GM12878 (cell line): ENCODE results near the gene TTC39C. TPM values are rescaled to one million over a fixed set of nuclear protein-coding genes. Genes with fewer than 3 reads are reported as not detected.

Experiments
- CEBPB ChIP-seq, 2 experiments: fragments of 150-350 bp in 1 of 2; IDR thresholded peaks; 2 replicates each; pipeline ENCODE4 v1.6.1; 2012 to 2014; ENCODE audit warnings: low read depth in 2 of 2, low read length in 2 of 2, borderline replicate concordance in 1 of 2, inconsistent platforms in 1 of 2
- E2F8 ChIP-seq: fragments of 450-650 bp; IDR thresholded peaks from 2 replicates; pipeline ENCODE4 v1.6.1; 2018; ENCODE audit warnings: mild to moderate bottlenecking, low read depth, moderate library complexity; ENCODE audit not compliant: partially characterized antibody
- JUND ChIP-seq: IDR thresholded peaks from 2 replicates; pipeline ENCODE4 v1.6.1; 2012; ENCODE audit warnings: low read depth, mild to moderate bottlenecking, low read length, improper control_type of control experiment, moderate library complexity
- NFYA ChIP-seq: IDR thresholded peaks from 2 replicates; pipeline ENCODE4 v1.6.1; 2011; ENCODE audit warnings: low read depth, mild to moderate bottlenecking, low read length, improper control_type of control experiment, borderline replicate concordance
- PAX8 ChIP-seq: fragments of 450-650 bp; IDR thresholded peaks from 2 replicates; pipeline ENCODE4 v1.6.1; 2017; ENCODE audit warnings: mild to moderate bottlenecking, moderate library complexity
- WRNIP1 ChIP-seq: IDR thresholded peaks from 2 replicates; pipeline ENCODE4 v1.6.1; 2011; ENCODE audit warnings: low read depth, low read length, improper control_type of control experiment, borderline replicate concordance
- ZBTB11 ChIP-seq: fragments of 450-650 bp; formaldehyde crosslinking; IDR thresholded peaks from 2 replicates; pipeline ENCODE4 v1.5.0; 2022; ENCODE audit warnings: mild to moderate bottlenecking, missing genetic modification characterization
- polyA plus RNA-seq, 11 experiments: library from polyadenylated mRNA; depleted of rRNA in 4 of 11; unstranded in 6 of 11; stranded (reverse) in 5 of 11; fragments of >200 nt; fragmentation: Nextera tagmentation in 4 of 11; fragmentation: Illumina TruSeq in 1 of 11; extraction: Ambion mirVana in 4 of 11; extraction: Trizol in 1 of 11; gene quantifications; 1 replicate in 1 of 11; 2 replicates in 10 of 11; pipeline versions ENCODE4 v1.2.1 to v1.2.3, GENCODE V29; 2011 to 2016; ENCODE audit warnings: inconsistent platforms in 2 of 11, missing spikeins in 2 of 11, low read depth in 1 of 11
- total RNA-seq, 4 experiments: library from RNA; depleted of rRNA in 3 of 4; stranded (reverse); fragments of >200 nt in 3 of 4; fragmentation: Illumina TruSeq in 1 of 4; extraction: Trizol in 1 of 4; gene quantifications; 2 replicates each; pipeline versions ENCODE4 v1.2.1 to v1.2.3, GENCODE V29; 2013 to 2021

Gene TTC39C
- total and polyA plus RNA-seq, 10 of the 15 experiments (the other 5 are each of a cell fraction or from before 2014, with no cell fraction given) = 21.1 to 91.0 (median 64.8) TPM

DNA sequence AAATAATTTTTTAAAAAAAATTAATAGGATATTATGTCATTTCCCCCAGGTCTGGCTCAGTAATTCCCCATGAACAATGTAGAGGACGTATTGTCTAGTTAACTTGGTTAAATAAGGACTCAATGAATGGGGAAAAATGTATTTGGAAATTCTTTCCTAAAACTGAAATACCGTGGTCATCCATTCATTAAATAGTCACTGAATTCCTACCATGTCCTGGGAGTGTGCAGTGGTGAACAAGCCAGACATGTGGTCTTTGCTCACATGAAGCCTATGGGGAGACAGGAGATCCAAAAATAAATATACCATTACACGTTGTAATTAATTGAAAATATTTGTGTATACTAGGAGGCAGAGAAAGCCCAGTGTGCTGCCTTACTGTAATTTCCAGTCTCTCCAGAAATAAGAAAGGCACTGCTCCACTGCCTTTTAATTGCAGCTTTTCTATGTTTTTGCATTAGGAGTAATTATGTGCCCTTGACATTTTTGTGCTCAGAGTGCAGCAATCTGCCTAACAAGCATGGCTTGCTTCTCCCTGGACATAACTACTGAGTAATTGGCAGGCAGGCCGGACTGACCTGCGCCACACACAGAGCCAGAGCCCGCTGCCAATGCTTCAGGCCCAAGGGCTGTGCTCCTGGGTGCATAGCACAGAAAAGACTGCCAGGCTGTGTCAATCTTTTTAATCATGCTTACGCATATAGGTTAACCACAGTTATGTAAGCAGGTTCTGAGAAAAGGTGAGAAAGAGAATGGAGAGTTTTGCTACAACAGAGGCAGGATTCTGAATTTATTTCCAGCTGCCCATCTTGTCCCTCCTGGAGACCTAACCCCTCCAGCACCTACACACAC, 22.2 kb upstream of the TTC39C start (continued):
- TF ChIP-seq ZBTB11 (CRISPR knock-in tag) (no peak), CEBPB (IDR thresholded peaks at IDR 0.05; ENCODE audit: borderline replicate concordance in 1 of 2, low read depth in 2 of 2, low read length in 2 of 2) (no peak; a peak in 1 of 4 replicates), PAX8 (no peak), JUND (no peak), NFYA (no peak), WRNIP1 (no peak), E2F8 (no peak)
